ENCODE measurements around the gene PDE11A. TPM values are rescaled to one million over a fixed set of nuclear protein-coding genes. Genes with fewer than 3 reads are reported as not detected.

The PDE11A gene
- total RNA-seq, 1 experiment from 2014 or later = 0.13 TPM

DNA sequence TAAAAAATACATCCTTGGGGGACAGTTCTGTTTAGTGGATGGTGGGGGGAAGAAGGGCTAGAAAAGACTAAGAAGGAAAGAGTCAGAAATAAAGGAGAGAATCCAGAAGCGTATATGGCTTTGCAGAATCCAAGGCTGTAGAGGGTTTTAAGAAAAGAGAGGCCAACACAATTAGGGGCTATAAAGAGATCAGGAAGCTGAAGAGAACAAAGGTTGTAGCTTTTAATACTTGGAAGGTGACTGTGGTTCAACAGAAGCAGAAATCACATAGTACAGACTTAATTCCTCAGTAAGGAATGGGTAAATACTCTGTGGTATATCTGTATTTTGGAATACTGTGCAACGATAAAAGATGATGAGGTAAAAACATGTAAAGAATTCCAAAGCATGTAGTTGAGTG lies 393.6 kb downstream of the PDE11A start:
- Histone ChIP-seq H2BK20ac (ENCODE audit: low read depth, low read length, poor library complexity, severe bottlenecking) (no peak overlapping the region), H3K14ac (ENCODE audit: insufficient read depth, low read length) (no peak overlapping the region), H3K27ac (ENCODE audit: insufficient read length, low read depth, low read length) (no peak overlapping the region), H4K5ac (ENCODE audit: insufficient read length, low read depth, low read length) (no peak overlapping the region), H3K56ac (ENCODE audit: insufficient read length, low read depth, low read length) (no peak overlapping the region), H2BK5ac (ENCODE audit: insufficient read length, low read length) (no peak overlapping the region), H4K8ac (replicated peaks; ENCODE audit: insufficient read length, low read depth, low read length) (no peak overlapping the region), H2BK12ac (ENCODE audit: insufficient read length, low read depth, low read length) (no peak overlapping the region), H3K9ac (ENCODE audit: extremely low read depth, insufficient read length, low read length) (no peak overlapping the region), H3K27me3 (ENCODE audit: insufficient read depth, low read length) (no peaks in the 10 kb centered on the region; the same call in 1 of the 2 replicates), H3K23me2 (ENCODE audit: insufficient read length, low read depth, low read length, poor library complexity, severe bottlenecking) (no peaks in the 10 kb centered on the region), H3K4me1 (ENCODE audit: insufficient read depth, low read length) (peaks cover 1% of the 10 kb centered on the region; the same call in 1 of the 2 replicates), H3K4me2 (ENCODE audit: insufficient read depth, insufficient read length, low read length) (no peak overlapping the region), H4K91ac (ENCODE audit: insufficient read length, low read depth, low read length) (no peak overlapping the region), H4K20me1 (ENCODE audit: control insufficient read depth, insufficient read depth, insufficient read length) (no peaks in the 10 kb centered on the region), H3K9me3 (ENCODE audit: control insufficient read depth, low read depth, low read length) (no peaks in the 10 kb centered on the region), H2AK5ac (ENCODE audit: insufficient read length, low read length) (no peak overlapping the region), H2BK120ac (ENCODE audit: low read depth, low read length, poor library complexity, severe bottlenecking) (no peak overlapping the region), H3K79me1 (ENCODE audit: insufficient read depth, low read depth, low read length, poor library complexity, severe bottlenecking) (no peaks in the 10 kb centered on the region), H3T11ph (ENCODE audit: low read length) (no peak overlapping the region), H2BK15ac (ENCODE audit: low read depth, low read length) (no peak overlapping the region), H3K79me2 (ENCODE audit: insufficient read depth, low read length) (no peaks in the 10 kb centered on the region), H3K18ac (ENCODE audit: insufficient read length, low read depth, low read length) (no peak overlapping the region), H3K4ac (ENCODE audit: low read depth, low read length) (no peak overlapping the region), H2AFZ (ENCODE audit: low read length) (no peak overlapping the region), H3K23ac (ENCODE audit: insufficient read length, low read depth, low read length) (no peak overlapping the region)
- Mint-ChIP-seq H3K4me1 (peaks cover 4% of the 10 kb centered on the region in 2 experiments), H3K4me3 (no peak overlapping the region), H3K27ac (no peak overlapping the region), H3K27me3 (ENCODE audit: low read depth) (peaks cover 32% of the 10 kb centered on the region), H3K9me3 (no peaks in the 10 kb centered on the region), H3K36me3 (ENCODE audit: insufficient read depth in 1 of 3, low read depth in 3 of 3) (no peaks in the 10 kb centered on the region)
- TF ChIP-seq, protein P1, sequence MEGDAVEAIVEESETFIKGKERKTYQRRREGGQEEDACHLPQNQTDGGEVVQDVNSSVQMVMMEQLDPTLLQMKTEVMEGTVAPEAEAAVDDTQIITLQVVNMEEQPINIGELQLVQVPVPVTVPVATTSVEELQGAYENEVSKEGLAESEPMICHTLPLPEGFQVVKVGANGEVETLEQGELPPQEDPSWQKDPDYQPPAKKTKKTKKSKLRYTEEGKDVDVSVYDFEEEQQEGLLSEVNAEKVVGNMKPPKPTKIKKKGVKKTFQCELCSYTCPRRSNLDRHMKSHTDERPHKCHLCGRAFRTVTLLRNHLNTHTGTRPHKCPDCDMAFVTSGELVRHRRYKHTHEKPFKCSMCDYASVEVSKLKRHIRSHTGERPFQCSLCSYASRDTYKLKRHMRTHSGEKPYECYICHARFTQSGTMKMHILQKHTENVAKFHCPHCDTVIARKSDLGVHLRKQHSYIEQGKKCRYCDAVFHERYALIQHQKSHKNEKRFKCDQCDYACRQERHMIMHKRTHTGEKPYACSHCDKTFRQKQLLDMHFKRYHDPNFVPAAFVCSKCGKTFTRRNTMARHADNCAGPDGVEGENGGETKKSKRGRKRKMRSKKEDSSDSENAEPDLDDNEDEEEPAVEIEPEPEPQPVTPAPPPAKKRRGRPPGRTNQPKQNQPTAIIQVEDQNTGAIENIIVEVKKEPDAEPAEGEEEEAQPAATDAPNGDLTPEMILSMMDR (conservative IDR thresholded peaks at IDR 0.05) = no peak
- WGBS (ENCODE audit: extremely low coverage, insufficient read length, low lambda C conversion rate) = no CpG with 5 or more reads among the region's 2 CpGs
- no peak for DNase-seq
